ENCODE measurements around the gene FBXW7.

The FBXW7 gene

GRCh38 chr4:152479428-152480026, 56.4 kb downstream of the FBXW7 start:
- Histone ChIP-seq H4K91ac (ENCODE audit: low read depth, low read length) (no peak overlapping the region), H2AK5ac (ENCODE audit: low read length) (no peak overlapping the region), H3K9ac (ENCODE audit: low read length) (no peak overlapping the region), H3K27me3 (ENCODE audit: insufficient read depth, low read length) (no peaks in the 10 kb centered on the region), H4K8ac (ENCODE audit: low read depth, low read length) (no peak overlapping the region), H3K36me3 (ENCODE audit: control insufficient read depth in 1 of 2, insufficient read depth in 2 of 2, low read length in 2 of 2) (no peaks in the 10 kb centered on the region), H2BK12ac (ENCODE audit: low read length) (no peak overlapping the region), H3K18ac (ENCODE audit: low read length) (no peak overlapping the region), H3K23ac (ENCODE audit: low read length) (no peak overlapping the region), H3K27ac (ENCODE audit: low read depth, low read length) (no peak overlapping the region), H2AFZ (ENCODE audit: insufficient read depth, low read length, poor library complexity) (no peak overlapping the region), H4K12ac (ENCODE audit: low read depth, low read length) (no peak overlapping the region), H2BK5ac (ENCODE audit: low read depth, low read length, poor library complexity) (no peak overlapping the region), H3K4ac (ENCODE audit: low read depth, low read length) (no peak overlapping the region), H2BK120ac (ENCODE audit: insufficient read depth, low read length, poor library complexity) (no peak overlapping the region), H3K79me2 (ENCODE audit: control insufficient read depth, insufficient read depth, low read length, poor library complexity) (no peaks in the 10 kb centered on the region), H3K4me1 (ENCODE audit: control insufficient read depth in 1 of 2, insufficient read depth in 2 of 2, low read length in 2 of 2) (no peaks in the 10 kb centered on the region), H3K9me3 (ENCODE audit: insufficient read depth, low read depth, low read length) (no peaks in the 10 kb centered on the region), H3K79me1 (ENCODE audit: low read length) (no peaks in the 10 kb centered on the region), H3K4me2 (ENCODE audit: low read length) (no peak overlapping the region), H3K4me3 (ENCODE audit: low read depth, low read length) (no peak overlapping the region), H3K14ac (ENCODE audit: low read length) (no peak overlapping the region)
- no CpG with 5 or more reads among the region's 5 CpGs for WGBS (ENCODE audit: extremely low coverage, insufficient coverage, insufficient read length)
- peak in 1 of 2 donors; percentile 57 for DNase-seq

GRCh38 chr4:152478461-152479237, 57.2 kb downstream of the FBXW7 start:
- H3K4me2 ChIP-seq (ENCODE audit: low read length), result no peak overlapping the region
- no peak overlapping the region for H4K12ac ChIP-seq (ENCODE audit: low read depth, low read length)
- H3K14ac ChIP-seq (ENCODE audit: low read length), result no peak overlapping the region
- no peak overlapping the region for H2BK120ac ChIP-seq (ENCODE audit: insufficient read depth, low read length, poor library complexity)
- H3K4me3 ChIP-seq (ENCODE audit: low read depth, low read length), result no peak overlapping the region
- no CpG with 5 or more reads among the region's 3 CpGs for WGBS (ENCODE audit: extremely low coverage, insufficient coverage, insufficient read length)
- H3K79me1 ChIP-seq (ENCODE audit: low read length), result no peaks in the 10 kb centered on the region
- H4K91ac ChIP-seq (ENCODE audit: low read depth, low read length), result no peak overlapping the region
- no peak overlapping the region for H3K18ac ChIP-seq (ENCODE audit: low read length)
- no peak overlapping the region for H2AFZ ChIP-seq (ENCODE audit: insufficient read depth, low read length, poor library complexity)
- H3K79me2 ChIP-seq (ENCODE audit: control insufficient read depth, insufficient read depth, low read length, poor library complexity), result no peaks in the 10 kb centered on the region
- no peaks in the 10 kb centered on the region for H3K9me3 ChIP-seq (ENCODE audit: insufficient read depth, low read depth, low read length)
- DNase-seq, result no peak
- H3K27me3 ChIP-seq (ENCODE audit: insufficient read depth, low read length), result no peaks in the 10 kb centered on the region
- H3K27ac ChIP-seq (ENCODE audit: low read depth, low read length), result no peak overlapping the region
- H3K9ac ChIP-seq (ENCODE audit: low read length), result no peak overlapping the region
- no peak overlapping the region for H3K23ac ChIP-seq (ENCODE audit: low read length)
- H3K4me1 ChIP-seq (ENCODE audit: control insufficient read depth in 1 of 2, insufficient read depth in 2 of 2, low read length in 2 of 2), result no peaks in the 10 kb centered on the region
- H2BK5ac ChIP-seq (ENCODE audit: low read depth, low read length, poor library complexity), result no peak overlapping the region
- H4K8ac ChIP-seq (ENCODE audit: low read depth, low read length), result no peak overlapping the region
- H2BK12ac ChIP-seq (ENCODE audit: low read length), result no peak overlapping the region
- no peaks in the 10 kb centered on the region for H3K36me3 ChIP-seq (ENCODE audit: control insufficient read depth in 1 of 2, insufficient read depth in 2 of 2, low read length in 2 of 2)
- no peak overlapping the region for H2AK5ac ChIP-seq (ENCODE audit: low read length)
- H3K4ac ChIP-seq (ENCODE audit: low read depth, low read length), result no peak overlapping the region

- H3K23ac ChIP-seq (ENCODE audit: low read length), result no peak overlapping the region
- H3K9me3 ChIP-seq (ENCODE audit: insufficient read depth, low read depth, low read length), result no peaks in the 10 kb centered on the region
- H3K14ac ChIP-seq (ENCODE audit: low read length), result no peak overlapping the region
- no peak overlapping the region for H3K27ac ChIP-seq (ENCODE audit: low read depth, low read length)
- no peak overlapping the region for H3K4me2 ChIP-seq (ENCODE audit: low read length)
- no peak overlapping the region for H2BK5ac ChIP-seq (ENCODE audit: low read depth, low read length, poor library complexity)
- H4K12ac ChIP-seq (ENCODE audit: low read depth, low read length), result no peak overlapping the region
- H2AFZ ChIP-seq (ENCODE audit: insufficient read depth, low read length, poor library complexity), result no peak overlapping the region
- no peak for DNase-seq
- H3K4me3 ChIP-seq (ENCODE audit: low read depth, low read length), result no peak overlapping the region
- no peak overlapping the region for H2BK120ac ChIP-seq (ENCODE audit: insufficient read depth, low read length, poor library complexity)
- no peaks in the 10 kb centered on the region for H3K79me1 ChIP-seq (ENCODE audit: low read length)
- H3K4me1 ChIP-seq (ENCODE audit: control insufficient read depth in 1 of 2, insufficient read depth in 2 of 2, low read length in 2 of 2), result no peaks in the 10 kb centered on the region
- H4K91ac ChIP-seq (ENCODE audit: low read depth, low read length), result no peak overlapping the region
- no peak overlapping the region for H3K18ac ChIP-seq (ENCODE audit: low read length)
- no CpG with 5 or more reads among the region's 2 CpGs for WGBS (ENCODE audit: extremely low coverage, insufficient coverage, insufficient read length)
- no peak overlapping the region for H4K8ac ChIP-seq (ENCODE audit: low read depth, low read length)
- H2BK12ac ChIP-seq (ENCODE audit: low read length), result no peak overlapping the region
- no peak overlapping the region for H3K9ac ChIP-seq (ENCODE audit: low read length)
- no peaks in the 10 kb centered on the region for H3K27me3 ChIP-seq (ENCODE audit: insufficient read depth, low read length)
- H3K4ac ChIP-seq (ENCODE audit: low read depth, low read length), result no peak overlapping the region
- no peaks in the 10 kb centered on the region for H3K36me3 ChIP-seq (ENCODE audit: control insufficient read depth in 1 of 2, insufficient read depth in 2 of 2, low read length in 2 of 2)
- no peaks in the 10 kb centered on the region for H3K79me2 ChIP-seq (ENCODE audit: control insufficient read depth, insufficient read depth, low read length, poor library complexity)
- H2AK5ac ChIP-seq (ENCODE audit: low read length), result no peak overlapping the region
Measured at GRCh38 chr4:152476796-152477195, 59.1 kb downstream of the FBXW7 start.

GRCh38 chr4:152471251-152471792, 64.6 kb downstream of the FBXW7 start:
- Histone ChIP-seq H3K4me3 (ENCODE audit: low read depth, low read length) (no peak overlapping the region), H2BK12ac (ENCODE audit: low read length) (no peak overlapping the region), H3K79me1 (ENCODE audit: low read length) (no peaks in the 10 kb centered on the region), H3K4me2 (ENCODE audit: low read length) (no peak overlapping the region), H3K14ac (ENCODE audit: low read length) (no peak overlapping the region), H3K36me3 (ENCODE audit: control insufficient read depth in 1 of 2, insufficient read depth in 2 of 2, low read length in 2 of 2) (no peaks in the 10 kb centered on the region), H4K8ac (ENCODE audit: low read depth, low read length) (no peak overlapping the region), H2BK5ac (ENCODE audit: low read depth, low read length, poor library complexity) (no peak overlapping the region), H3K9ac (ENCODE audit: low read length) (no peak overlapping the region), H2AK5ac (ENCODE audit: low read length) (no peak overlapping the region), H3K4ac (ENCODE audit: low read depth, low read length) (no peak overlapping the region), H2BK120ac (ENCODE audit: insufficient read depth, low read length, poor library complexity) (no peak overlapping the region), H4K91ac (ENCODE audit: low read depth, low read length) (no peak overlapping the region), H3K27ac (ENCODE audit: low read depth, low read length) (no peak overlapping the region), H3K4me1 (ENCODE audit: control insufficient read depth in 1 of 2, insufficient read depth in 2 of 2, low read length in 2 of 2) (no peaks in the 10 kb centered on the region), H3K9me3 (ENCODE audit: insufficient read depth, low read depth, low read length) (no peaks in the 10 kb centered on the region), H4K12ac (ENCODE audit: low read depth, low read length) (no peak overlapping the region), H3K18ac (ENCODE audit: low read length) (no peak overlapping the region), H3K79me2 (ENCODE audit: control insufficient read depth, insufficient read depth, low read length, poor library complexity) (no peaks in the 10 kb centered on the region), H3K23ac (ENCODE audit: low read length) (no peak overlapping the region), H2AFZ (ENCODE audit: insufficient read depth, low read length, poor library complexity) (no peak overlapping the region), H3K27me3 (ENCODE audit: insufficient read depth, low read length) (no peaks in the 10 kb centered on the region)
- WGBS (ENCODE audit: extremely low coverage, insufficient coverage, insufficient read length), result no CpG with 5 or more reads among the region's 3 CpGs
- no peak for DNase-seq
